ENCODE data around the gene LCOR.
A peak's percentile ranks its signal among the peaks of the same experiment; 100 is the strongest.

Gene LCOR

DNA sequence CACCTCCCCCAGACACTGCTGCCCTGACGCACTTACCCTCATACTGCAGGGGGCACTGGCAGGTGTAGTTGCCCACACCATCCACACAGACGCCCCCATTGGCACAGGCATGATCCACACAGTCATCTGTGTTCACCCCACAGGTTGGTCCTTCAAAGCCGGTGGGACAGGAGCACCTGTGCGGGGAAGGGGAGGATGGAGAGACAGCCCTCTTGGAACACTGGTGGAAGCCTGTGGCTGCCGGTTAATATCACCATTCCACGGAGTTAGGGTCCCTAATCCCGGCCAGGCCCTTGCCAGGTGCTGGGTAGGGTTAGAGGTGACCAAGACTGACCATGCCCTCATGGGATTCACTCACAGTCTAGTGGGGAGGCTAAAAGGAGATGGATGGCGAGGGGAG lies 181.9 kb downstream of the LCOR start:
- ChIA-PET CTCF (interaction anchor here (1.1 to 2.4 kb wide), 5 partner anchors 10 to 32 kb away, joined by 3 to 16 read pairs (median 6); no protein-coding TSS in a partner anchor), POLR2A (no interaction called here)
- TF ChIP-seq, protein P1, sequence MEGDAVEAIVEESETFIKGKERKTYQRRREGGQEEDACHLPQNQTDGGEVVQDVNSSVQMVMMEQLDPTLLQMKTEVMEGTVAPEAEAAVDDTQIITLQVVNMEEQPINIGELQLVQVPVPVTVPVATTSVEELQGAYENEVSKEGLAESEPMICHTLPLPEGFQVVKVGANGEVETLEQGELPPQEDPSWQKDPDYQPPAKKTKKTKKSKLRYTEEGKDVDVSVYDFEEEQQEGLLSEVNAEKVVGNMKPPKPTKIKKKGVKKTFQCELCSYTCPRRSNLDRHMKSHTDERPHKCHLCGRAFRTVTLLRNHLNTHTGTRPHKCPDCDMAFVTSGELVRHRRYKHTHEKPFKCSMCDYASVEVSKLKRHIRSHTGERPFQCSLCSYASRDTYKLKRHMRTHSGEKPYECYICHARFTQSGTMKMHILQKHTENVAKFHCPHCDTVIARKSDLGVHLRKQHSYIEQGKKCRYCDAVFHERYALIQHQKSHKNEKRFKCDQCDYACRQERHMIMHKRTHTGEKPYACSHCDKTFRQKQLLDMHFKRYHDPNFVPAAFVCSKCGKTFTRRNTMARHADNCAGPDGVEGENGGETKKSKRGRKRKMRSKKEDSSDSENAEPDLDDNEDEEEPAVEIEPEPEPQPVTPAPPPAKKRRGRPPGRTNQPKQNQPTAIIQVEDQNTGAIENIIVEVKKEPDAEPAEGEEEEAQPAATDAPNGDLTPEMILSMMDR (IDR thresholded peaks at IDR 0.05; ENCODE audit: control extremely low read depth, extremely low read depth, low read depth, missing control alignments), result no peak
- DNase-seq (ENCODE audit: extremely low spot score), result no peak

- no peak for DNase-seq (ENCODE audit: extremely low spot score)
- POLR2A ChIA-PET, result no interaction called here
- CTCF ChIA-PET, result interaction anchor here (0.6 to 1.4 kb wide), 2 partner anchors 11 to 23 kb away, joined by 3 read pairs; no protein-coding TSS in a partner anchor
- TF ChIP-seq, protein P1 (IDR thresholded peaks at IDR 0.05; ENCODE audit: control extremely low read depth, extremely low read depth, low read depth, missing control alignments), result no peak
Measured at GRCh38 chr10:97015240-97015639, 183.1 kb downstream of the LCOR start.

GRCh38 chr10:97016728-97017473 lies 184.8 kb downstream of the LCOR start:
- DNase-seq (ENCODE audit: extremely low spot score), result peak; percentile 77
- CTCF ChIA-PET, result interaction anchor here (1.6 to 2.4 kb wide), 3 partner anchors 9 to 374 kb away, joined by 5 to 23 read pairs (median 14); no protein-coding TSS in a partner anchor
- POLR2A ChIA-PET, result no interaction called here
- TF ChIP-seq, protein P1 (IDR thresholded peaks at IDR 0.05; ENCODE audit: control extremely low read depth, extremely low read depth, low read depth, missing control alignments), result no peak

DNA sequence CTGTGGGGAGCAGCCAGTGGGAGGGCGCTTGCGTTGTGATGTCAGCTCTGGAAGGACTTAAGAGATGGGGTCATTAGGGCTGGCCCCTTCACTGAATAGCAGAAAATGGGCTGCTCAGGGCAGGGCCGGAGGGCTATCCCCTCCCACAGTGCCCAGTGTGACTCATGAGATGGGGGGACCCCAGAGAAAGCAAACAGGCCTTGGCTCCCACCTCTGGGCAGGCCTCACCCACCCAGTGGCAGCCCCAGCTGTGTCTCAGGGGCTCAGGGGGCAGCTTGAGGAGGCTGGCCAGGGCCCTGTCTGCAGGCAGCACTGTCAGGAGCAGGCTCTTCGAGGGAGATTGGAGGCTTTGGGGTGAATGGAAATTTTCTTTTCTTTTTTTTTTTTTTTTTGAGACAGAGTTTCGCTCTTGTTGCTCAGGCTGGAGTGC lies 185.4 kb downstream of the LCOR start:
- TF ChIP-seq, protein P1 (IDR thresholded peaks at IDR 0.05; ENCODE audit: control extremely low read depth, extremely low read depth, low read depth, missing control alignments), result no peak
- ChIA-PET POLR2A (no interaction called here), CTCF (interaction anchor here (1.4 to 2.4 kb wide), 4 partner anchors 8 to 375 kb away, joined by 3 to 23 read pairs (median 10); no protein-coding TSS in a partner anchor)
- DNase-seq (ENCODE audit: extremely low spot score), result no peak

DNA sequence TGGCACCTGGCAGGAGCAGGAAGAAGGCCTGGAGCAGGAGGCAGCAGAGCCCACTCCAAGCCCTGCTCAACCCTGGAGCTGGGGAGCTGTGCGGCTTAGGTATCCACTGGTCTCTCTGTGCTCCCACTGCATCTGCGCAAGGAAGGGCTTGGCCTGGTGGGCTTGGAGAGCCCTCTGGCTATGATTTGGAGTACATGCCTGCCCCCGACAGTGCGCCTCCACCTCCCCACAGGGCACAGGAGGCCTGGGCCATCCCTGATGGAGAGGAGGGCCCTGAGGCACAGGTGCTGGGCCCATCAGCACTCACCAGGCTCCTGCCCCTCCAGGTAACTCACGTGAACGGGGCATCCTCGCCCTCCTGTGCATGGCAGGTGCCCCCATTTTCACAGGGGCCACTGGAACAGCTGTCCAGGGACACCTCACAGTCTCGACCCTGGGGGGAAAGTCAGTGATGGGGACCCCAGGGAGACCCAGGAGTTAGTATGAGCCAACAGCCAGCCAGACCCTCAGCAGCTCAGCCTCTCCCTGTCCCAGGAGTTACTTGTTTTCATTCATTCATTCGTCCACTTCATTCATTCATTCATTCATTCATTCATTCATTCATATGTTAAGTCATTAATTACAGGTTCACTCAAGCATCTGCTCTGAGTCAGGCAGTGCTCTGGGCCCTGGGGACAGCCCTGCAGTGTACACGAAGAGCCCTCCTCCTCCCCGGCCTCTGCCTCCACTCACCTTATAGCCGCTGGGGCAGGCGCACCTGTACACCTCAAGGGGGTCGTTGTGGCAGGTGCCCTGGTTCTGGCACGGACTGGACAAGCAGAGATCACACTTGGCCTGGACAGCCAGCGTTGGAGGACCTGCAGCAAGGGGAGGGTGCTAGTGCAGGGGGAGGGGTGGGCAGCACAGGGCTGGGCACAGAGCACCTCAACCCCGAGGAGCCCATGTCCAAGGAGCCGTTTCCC lies 186.4 kb downstream of the LCOR start:
- ChIA-PET POLR2A (no interaction called here), CTCF (interaction anchor here (1.4 to 2.4 kb wide), 3 partner anchors 7 to 18 kb away, joined by 3 to 23 read pairs (median 14); no protein-coding TSS in a partner anchor)
- DNase-seq (ENCODE audit: extremely low spot score), result no peak
- TF ChIP-seq, protein P1 (IDR thresholded peaks at IDR 0.05; ENCODE audit: control extremely low read depth, extremely low read depth, low read depth, missing control alignments), result no peak

DNA sequence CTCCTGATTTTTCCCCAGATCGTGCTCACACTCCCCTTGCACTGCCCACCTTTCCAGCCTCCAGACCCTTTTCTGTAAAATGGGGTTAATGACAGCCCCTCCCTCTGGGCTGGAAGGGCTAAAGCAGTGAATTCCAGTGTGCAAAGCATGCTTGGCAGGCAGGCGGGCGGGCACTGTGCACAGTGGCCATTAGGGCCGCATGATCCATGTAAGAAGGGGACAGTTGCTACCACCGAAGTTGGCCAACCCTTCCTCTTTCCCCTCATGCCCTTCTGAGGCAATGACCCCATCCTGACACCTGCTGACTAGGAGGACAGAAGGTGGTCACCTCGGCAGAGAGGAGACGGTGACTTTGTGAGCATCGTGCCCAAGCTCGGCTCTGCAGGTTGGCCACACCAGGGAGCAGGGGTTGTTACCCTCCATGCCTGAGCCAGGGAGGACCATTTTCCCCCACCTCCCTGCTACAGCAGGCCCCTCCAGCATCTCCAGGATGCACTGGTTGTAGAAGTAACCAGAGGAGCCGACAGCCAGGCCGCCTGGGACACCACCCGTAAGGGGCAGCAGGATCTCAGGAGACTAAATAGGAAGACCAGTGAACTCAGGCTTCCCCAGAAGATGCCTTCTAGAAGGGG lies 187.2 kb downstream of the LCOR start:
- POLR2A ChIA-PET, result no interaction called here
- DNase-seq (ENCODE audit: extremely low spot score), result no peak
- CTCF ChIA-PET, result interaction anchor here (1.4 to 1.5 kb wide), 2 partner anchors 14 to 19 kb away, joined by 3 to 6 read pairs; no protein-coding TSS in a partner anchor
- TF ChIP-seq, protein P1 (IDR thresholded peaks at IDR 0.05; ENCODE audit: control extremely low read depth, extremely low read depth, low read depth, missing control alignments), result no peak
